NCI-H1105 treated with DMSO at 0.1 percent for 48 hours (cell line): ENCODE results near the gene PDE11A.

ENCODE experiments used
- DNase-seq: peaks from one replicate; lab custom pipeline; 2025; lab: John Stamatoyannopoulos, UW

PDE11A gene

GRCh38 chr2:177923323-177923722, 149.3 kb downstream of the PDE11A start:
- DNase-seq = no peak

DNA sequence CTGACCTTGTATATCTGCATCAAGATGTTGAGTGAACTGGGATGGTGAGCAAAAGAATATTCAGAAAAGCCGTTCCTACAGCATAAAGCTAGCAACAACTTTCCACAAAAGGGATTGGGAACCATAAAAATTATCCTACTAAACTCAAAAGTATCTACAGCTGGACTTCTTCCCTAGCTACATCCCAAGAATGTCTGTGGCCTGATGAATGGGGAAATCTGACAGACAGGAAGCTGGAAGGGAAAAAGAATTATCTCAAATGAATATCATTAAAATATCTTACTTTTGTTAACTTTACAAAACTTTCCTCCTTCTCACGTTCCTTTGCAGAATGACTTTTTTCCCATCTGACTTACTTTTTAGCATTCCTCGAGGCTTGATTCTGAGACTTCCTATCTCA, 150.9 kb downstream of the PDE11A start:
- no peak for DNase-seq

DNA sequence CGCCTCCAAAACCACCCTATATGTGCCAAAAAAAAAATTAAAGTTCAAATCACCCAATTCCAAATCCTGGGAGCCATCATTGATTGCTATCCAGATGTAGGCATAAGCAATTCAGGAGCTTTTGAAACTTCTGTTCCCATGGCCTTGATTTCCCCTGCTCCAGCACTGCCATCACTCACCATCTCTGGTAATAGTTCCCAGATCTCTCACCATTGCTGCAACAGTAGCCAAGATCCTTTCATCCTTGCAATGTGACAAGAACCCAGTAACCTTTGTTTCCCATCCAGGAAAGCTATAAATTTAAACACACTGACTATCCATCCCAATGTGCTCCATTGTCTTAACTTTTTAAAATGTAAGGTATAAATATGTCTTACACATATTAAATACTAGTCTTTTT, 155.4 kb downstream of the PDE11A start:
- DNase-seq = no peak

DNA sequence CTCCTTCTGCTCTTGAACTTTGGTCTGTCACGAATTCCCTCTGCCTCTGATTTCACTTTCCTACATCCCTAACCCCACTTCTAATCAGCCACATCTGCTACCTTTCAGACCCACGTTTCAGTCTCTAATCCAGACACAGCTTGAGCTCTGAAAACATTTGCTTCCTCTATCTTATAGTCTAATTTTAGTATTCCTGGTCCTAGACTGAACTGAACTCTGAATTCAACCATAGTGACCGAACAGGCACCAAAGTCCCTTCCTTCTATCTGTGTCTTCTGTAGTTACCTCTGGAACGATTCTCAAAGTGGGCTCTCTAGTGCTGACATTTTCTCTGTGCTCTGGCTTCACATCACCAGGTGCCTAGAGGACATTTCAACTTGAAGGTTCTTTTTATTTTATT, 156.2 kb downstream of the PDE11A start:
- no peak for DNase-seq

GRCh38 chr2:177914247-177914646, 158.3 kb downstream of the PDE11A start:
- no peak for DNase-seq

DNA sequence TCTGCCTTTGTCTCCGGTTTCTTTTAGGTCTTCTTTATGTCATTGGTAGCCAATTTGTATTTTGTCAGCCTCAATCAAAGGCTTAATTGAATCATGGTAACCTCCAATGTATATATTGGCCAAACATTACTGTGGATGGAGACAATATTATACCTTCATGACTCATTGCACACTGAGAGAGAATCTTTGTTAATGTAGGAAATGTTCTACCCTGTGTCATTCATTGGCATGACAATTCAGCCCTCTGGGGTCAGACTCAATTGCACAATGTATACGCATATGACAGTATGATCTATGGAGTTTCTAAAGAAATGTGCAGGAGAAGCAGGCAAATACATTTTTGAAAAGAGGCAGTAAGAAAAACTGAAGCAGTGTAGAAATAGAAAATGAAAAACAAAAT, 162.6 kb downstream of the PDE11A start:
- DNase-seq = no peak

GRCh38 chr2:177908824-177909223, 163.8 kb downstream of the PDE11A start:
- no peak for DNase-seq

DNA sequence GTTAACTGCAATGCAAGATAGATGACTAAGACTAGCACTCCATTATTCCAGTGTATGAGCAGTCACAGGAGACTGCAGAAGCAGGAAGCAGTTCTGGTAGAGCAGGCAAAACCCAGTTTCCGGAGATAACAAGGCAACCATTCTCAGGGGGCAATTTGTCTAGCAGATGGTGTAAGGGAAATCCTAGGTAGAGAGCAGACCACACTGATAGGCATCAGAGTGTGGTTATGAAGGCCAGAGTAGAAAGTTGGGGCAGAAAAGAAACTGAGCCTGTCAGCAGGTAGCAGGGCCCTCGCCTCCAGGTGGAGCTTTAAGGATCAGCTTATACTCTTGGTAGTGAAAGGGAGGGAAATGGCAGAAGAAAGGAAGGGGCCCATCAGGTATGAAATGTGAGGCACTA, 164.4 kb downstream of the PDE11A start:
- DNase-seq = no peak

DNA sequence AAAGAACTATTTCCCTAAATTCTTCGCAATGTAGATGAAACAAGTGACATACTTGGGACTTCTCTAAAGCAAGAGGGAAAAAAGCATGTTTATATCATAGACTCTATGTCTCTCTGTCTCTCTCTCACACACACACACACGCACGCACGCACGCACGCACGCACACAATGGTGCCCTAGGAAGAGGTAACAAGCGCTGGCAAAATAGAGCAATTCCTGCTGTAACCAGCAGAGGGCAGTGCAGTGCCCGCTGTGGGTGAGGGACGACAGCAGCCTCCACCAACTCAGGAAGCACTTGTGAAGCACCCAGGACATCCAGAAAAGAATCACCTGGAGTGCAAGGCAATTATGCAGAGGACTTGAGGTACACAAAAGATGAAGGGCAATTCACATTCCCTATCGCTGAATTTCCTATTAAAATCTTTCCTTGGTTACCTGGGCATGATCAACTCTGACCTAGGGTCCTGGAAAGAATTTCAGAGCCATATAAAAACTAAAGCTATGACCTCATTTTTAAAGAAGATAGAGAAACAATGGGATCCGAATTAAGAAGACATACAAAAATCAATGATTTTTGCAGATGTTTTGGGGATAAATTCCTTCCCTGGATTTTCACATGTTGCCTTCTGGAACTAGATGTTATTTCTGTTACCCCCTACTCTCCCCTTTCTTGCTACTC, 166.4 kb downstream of the PDE11A start:
- DNase-seq = peak; percentile 65

DNA sequence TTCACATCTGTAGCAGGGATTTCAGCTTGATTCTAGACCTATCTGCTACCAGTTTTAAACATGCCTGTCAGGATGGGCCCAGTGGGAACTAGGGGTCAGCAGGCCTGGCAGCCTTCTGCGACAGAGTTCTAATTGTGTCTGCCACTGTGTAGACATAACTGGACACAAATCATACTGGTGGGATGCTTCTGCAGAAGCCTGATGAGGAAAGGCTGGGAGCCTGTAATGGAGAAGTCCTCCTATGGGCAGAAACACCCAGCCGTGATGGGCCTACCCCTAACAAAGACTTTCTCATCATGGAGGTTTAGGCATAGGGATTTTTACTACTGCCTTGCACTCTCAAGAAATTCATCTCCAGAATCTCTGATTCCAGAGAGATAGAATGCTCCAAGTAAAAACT, 166.9 kb downstream of the PDE11A start:
- no peak for DNase-seq

- DNase-seq = no peak
Measured at GRCh38 chr2:177902395-177903163, 170.0 kb downstream of the PDE11A start.

- no peak for DNase-seq
Measured at GRCh38 chr2:177900082-177900481, 172.5 kb downstream of the PDE11A start.

DNA sequence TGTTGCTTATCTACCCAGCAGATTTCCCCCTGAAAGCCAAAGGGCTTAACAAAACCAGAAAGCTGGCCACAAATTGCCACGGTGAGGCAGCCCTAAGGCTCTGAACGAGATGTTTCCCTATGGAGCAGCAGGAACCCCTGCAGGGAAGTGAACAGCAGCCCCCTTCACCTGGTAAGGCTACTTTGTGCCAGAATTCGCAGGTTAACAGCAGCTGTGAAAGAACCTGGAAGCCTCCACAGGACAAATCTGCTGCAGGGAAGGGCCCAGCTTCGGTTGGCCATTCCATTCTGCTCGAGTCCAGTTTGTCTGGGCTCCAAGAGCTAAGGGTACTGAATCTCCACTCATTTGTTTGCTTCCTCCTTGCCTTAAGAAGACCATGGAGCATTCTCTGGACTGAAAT, 175.3 kb downstream of the PDE11A start:
- DNase-seq = no peak

DNA sequence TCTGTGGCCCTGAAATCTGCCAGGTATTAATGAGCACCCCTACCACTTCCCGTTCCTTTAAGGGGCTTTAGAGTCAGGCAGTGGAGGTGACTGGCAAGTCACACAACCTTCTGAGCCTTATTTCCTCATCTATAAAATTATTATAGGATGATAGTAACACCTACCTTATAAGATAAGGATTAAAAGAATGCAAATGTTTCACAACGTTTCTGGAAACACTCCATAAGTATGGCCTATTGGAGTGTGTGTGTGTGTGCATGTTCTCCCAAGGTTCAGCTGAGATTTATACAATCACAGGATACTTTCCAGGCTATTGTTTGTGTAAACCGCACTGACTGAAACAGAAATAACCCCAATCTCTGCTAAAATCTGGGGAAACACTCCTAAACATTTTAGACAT, 176.0 kb downstream of the PDE11A start:
- DNase-seq = no peak

DNA sequence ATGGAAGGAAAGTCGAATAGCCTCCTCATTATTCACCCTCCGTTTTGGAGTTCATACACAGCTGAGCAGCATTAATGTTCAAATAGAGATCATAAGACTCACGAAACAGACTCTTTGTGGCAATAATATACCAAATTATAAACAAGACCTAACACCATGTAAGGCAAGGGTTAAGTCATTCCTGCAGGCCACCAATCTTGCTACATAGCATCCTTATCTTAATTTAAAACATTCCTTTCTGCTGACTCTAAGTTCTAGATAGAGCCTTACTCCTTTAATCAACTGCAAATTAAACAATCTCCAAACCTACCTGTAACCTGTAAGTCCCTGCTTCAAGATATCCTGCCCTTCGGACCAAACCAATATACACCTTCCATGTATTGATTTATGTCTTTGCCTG, 178.0 kb downstream of the PDE11A start:
- DNase-seq = no peak

- DNase-seq = no peak
Measured at GRCh38 chr2:177893880-177894279, 178.7 kb downstream of the PDE11A start.

DNA sequence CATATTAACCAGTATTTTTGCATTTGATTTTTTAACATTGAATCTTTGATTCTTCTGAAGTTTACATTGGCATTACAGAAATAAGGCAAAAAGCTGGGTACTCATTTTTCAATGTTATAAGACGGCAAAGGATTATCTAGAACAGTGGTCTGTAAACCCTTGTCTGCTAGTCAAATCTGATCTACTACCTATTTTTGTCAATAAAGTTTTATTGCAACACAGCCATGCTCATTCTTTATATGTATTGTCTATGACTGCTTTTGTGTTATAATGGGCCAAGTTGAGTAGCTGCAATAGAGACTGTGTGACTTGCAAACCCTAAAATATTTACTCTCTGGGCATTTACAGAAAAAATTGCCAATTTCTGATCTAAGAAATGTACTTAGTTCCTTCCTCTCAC, 181.0 kb downstream of the PDE11A start:
- DNase-seq = no peak

DNA sequence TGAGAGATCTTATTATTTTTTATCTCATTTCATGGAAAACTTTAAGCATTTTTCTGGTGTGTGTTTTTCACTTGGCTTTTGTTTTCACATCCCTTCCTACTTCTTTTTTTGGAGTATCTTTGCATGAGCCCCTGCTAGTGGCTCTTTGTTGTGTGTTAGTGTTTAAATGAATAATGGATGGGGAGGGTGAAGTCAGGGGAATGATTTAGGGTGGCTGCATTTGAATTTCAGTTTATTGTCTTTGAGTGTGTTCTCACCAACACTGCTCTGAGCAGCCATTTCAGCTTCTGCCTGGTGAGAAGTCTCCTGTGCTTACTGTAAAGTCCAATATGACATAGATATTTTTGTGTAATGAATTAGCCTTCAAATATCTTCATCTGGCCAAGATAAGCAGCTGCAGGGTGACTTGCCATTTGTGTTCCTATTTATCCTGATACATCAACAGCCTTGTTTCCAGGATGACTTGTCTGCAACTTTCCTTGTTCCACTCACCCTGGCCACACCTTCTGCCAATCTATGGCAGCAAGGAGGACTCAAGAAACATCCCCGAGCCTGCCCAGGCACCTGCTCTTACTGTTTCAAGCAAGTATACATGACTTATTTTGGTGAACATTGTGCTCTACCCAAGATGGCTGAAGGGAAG, 182.6 kb downstream of the PDE11A start:
- no peak for DNase-seq

GRCh38 chr2:177888581-177888980, 184.0 kb downstream of the PDE11A start:
- peak; percentile 10 for DNase-seq

DNA sequence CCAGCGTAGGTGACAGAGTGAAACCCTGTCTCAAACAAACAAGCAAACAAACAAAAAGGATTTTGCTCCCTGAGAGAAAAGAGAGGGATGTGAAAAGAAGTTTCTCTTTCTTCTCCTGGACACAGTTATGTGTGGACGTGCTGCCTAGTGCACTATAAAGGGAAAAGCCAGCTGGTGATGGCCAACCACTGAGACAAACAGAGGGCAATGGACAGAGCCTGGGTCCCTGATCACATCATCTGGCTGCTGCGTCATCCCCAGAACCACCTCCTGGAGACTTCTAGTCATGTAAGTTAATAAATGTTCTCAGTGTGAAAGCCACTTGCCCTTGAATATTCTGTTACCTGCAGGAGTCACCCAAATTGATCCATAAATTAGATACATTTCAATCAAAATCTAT, 184.9 kb downstream of the PDE11A start:
- DNase-seq = no peak

GRCh38 chr2:177886824-177887223, 185.8 kb downstream of the PDE11A start:
- no peak for DNase-seq

DNA sequence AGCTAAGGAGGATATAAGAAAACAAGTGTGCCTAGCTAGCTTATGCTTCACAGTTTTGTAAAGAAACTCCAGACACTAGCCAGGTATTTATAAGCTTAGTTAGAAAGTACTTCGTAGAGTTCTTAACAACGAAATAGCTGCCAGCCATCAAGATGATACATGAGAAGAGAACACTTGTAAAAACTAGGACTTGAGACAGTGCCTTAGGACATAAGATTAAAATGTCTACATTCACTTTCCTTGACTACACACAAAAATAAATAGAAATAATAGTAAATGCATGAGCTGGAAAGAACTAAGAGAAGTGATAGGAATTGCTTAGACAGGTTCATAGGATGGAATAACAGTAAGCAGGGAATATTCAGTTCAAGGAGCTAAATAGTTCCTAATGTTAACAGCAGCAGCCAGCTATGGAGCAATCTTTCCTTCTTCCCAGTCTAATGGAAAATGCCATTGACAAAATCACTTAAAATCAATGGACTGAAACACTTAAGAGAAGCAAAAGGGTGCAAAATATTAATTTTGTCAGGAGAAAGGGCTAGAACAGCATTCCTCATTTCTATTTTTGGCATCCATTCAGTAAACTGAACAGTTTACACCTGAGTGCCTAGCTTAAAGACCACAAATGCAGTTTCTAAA, 186.6 kb downstream of the PDE11A start:
- DNase-seq = no peak

DNA sequence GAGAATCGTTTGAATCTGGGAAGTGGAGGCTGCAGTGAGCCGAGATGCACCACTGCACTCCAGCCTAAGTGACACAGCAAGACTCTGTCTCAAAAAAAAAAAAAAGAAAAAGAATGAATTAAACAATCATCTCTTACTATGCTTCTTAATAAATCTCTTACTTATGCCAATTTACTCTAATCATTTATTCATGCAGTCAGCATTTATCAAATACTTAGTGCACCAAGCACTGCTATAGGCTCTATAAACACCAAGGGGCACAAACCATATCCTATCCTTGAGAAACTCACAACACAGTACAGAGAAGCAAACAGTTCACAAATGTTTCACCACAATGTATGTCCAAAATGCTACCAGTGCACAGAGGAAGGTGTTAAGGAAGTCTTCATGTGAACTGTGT, 189.4 kb downstream of the PDE11A start:
- DNase-seq = no peak
